Tibial nerve (tissue), 4 donors: ENCODE results near the gene PTPRG.

Source experiments
- EP300 ChIP-seq, 2 donors: sonication (generic); formaldehyde crosslinking; IDR thresholded peaks; one replicate each; pipeline ENCODE4 v1.6.1; 2017; ENCODE audit warnings: antibody characterized with exemption in 2 of 2, mild to moderate bottlenecking in 1 of 2
- POLR2A ChIP-seq, 2 donors: fragments of 450-650 bp; IDR thresholded peaks; one replicate each; pipeline ENCODE4 v1.6.1; 2017; ENCODE audit warnings: antibody characterized with exemption in 2 of 2, mild to moderate bottlenecking in 2 of 2, moderate library complexity in 2 of 2
- TF ChIP-seq, protein P1 (sequence below), 5 experiments: fragments of 200-600 bp in 3 of 5; fragments of 450-650 bp in 2 of 5; sonication (generic) in 3 of 5; IDR thresholded peaks; one replicate each; pipeline ENCODE4 v1.5.1; 2016 to 2019; ENCODE audit warnings: antibody characterized with exemption in 5 of 5, mild to moderate bottlenecking in 3 of 5, moderate library complexity in 2 of 5

DNA sequence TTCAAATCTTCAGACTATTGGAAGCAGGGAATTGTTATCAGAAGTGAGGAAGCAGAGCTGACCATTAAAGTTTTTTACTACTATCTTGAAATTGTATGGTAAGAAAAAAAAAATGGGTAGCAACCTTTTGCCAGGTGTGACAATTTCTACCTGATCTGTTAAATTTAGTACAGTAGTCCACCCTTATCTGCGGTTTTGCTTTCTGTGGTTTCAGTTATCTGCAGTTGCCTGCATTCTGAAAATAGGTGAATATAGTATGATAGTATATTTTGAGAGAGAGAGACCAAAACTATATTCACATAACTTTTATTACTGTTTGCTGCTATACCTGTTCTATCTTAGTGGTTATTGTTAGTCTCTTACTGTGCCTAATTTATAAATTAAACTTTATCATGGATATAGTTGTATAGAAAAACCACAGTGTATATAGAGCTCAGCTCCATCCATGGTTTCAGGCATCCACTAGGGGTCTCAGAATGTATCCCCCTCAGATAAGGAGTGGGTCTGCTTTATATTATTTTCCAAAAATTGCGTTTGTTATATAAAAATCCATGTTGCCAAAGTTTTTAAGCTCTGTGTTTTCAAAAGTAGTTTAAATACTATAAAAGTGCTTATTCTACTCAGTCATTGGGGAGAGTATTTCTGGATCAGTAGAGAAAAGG is 69.9 kb downstream of the PTPRG start:
- TF ChIP-seq, protein P1, sequence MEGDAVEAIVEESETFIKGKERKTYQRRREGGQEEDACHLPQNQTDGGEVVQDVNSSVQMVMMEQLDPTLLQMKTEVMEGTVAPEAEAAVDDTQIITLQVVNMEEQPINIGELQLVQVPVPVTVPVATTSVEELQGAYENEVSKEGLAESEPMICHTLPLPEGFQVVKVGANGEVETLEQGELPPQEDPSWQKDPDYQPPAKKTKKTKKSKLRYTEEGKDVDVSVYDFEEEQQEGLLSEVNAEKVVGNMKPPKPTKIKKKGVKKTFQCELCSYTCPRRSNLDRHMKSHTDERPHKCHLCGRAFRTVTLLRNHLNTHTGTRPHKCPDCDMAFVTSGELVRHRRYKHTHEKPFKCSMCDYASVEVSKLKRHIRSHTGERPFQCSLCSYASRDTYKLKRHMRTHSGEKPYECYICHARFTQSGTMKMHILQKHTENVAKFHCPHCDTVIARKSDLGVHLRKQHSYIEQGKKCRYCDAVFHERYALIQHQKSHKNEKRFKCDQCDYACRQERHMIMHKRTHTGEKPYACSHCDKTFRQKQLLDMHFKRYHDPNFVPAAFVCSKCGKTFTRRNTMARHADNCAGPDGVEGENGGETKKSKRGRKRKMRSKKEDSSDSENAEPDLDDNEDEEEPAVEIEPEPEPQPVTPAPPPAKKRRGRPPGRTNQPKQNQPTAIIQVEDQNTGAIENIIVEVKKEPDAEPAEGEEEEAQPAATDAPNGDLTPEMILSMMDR (IDR thresholded peaks at IDR 0.05) = no peak
- TF ChIP-seq EP300 (IDR thresholded peaks at IDR 0.05) (no peak), POLR2A (IDR thresholded peaks at IDR 0.05) (no peak)
